ENCODE results near the gene KRTAP5-7. TPM values are rescaled to one million over a fixed set of nuclear protein-coding genes. Genes with fewer than 3 reads are reported as not detected.

Gene KRTAP5-7
- total RNA-seq, 1 donor from 2014 or later, result not detected

DNA sequence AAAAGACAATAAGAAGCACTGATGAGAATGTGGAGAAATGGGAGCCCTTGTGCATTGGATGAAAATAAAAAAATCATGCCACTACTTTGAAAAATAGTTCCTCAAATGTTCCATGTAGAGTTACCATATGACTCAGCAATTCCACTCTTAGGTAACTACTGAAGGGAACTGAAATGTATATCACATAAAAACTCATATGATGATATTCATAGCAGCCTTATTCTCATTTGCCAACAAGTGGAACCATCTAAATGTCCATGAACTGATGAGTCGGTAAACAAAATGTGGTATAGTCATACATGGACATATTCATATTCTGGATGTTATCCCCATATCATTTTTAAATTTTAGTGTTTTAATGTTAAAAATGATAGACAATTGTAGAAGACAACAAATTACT lies 24.6 kb downstream of the KRTAP5-7 start:
- Histone ChIP-seq H4K20me1 (ENCODE audit: low read depth) (no peaks in the 10 kb centered on the region), H3K79me2 (ENCODE audit: low read depth) (no peaks in the 10 kb centered on the region), H3K9me3 (ENCODE audit: low read depth) (no peaks in the 10 kb centered on the region), H2AFZ (replicated peaks) (no peak overlapping the region), H3K27ac (no peak overlapping the region), H3F3A (ENCODE audit: low read depth) (no peaks in the 10 kb centered on the region), H3K9ac (no peak overlapping the region), H3K27me3 (no peaks in the 10 kb centered on the region), H3K4me1 (no peaks in the 10 kb centered on the region), H3K36me3 (no peaks in the 10 kb centered on the region), H3K4me2 (no peak overlapping the region), H3K4me3 (no peak overlapping the region)
- TF ChIP-seq EZH2phosphoT487 (IDR thresholded peaks at IDR 0.05) (no peak), EZH2 (IDR thresholded peaks at IDR 0.05) (no peak)
- TF ChIP-seq, protein P1, sequence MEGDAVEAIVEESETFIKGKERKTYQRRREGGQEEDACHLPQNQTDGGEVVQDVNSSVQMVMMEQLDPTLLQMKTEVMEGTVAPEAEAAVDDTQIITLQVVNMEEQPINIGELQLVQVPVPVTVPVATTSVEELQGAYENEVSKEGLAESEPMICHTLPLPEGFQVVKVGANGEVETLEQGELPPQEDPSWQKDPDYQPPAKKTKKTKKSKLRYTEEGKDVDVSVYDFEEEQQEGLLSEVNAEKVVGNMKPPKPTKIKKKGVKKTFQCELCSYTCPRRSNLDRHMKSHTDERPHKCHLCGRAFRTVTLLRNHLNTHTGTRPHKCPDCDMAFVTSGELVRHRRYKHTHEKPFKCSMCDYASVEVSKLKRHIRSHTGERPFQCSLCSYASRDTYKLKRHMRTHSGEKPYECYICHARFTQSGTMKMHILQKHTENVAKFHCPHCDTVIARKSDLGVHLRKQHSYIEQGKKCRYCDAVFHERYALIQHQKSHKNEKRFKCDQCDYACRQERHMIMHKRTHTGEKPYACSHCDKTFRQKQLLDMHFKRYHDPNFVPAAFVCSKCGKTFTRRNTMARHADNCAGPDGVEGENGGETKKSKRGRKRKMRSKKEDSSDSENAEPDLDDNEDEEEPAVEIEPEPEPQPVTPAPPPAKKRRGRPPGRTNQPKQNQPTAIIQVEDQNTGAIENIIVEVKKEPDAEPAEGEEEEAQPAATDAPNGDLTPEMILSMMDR (IDR thresholded peaks at IDR 0.05), result no peak
- no peak for DNase-seq (ENCODE audit: low spot score)
- Mint-ChIP-seq H3K4me3 (no peak overlapping the region), H3K36me3 (no peaks in the 10 kb centered on the region), H3K27me3 (ENCODE audit: insufficient read depth, low read depth) (no peaks in the 10 kb centered on the region), H3K27ac (no peak overlapping the region), H3K4me1 (peaks cover 4% of the 10 kb centered on the region), H3K9me3 (peaks cover 2% of the 10 kb centered on the region)

GRCh38 chr11:71554996-71555395 lies 27.9 kb downstream of the KRTAP5-7 start:
- H3K4me1 Mint-ChIP-seq, result no peaks in the 10 kb centered on the region
- DNase-seq (ENCODE audit: low spot score), result no peak
- H3K36me3 Mint-ChIP-seq, result no peaks in the 10 kb centered on the region
- Histone ChIP-seq H3K79me2 (ENCODE audit: low read depth) (no peaks in the 10 kb centered on the region), H3K9me3 (ENCODE audit: low read depth) (no peaks in the 10 kb centered on the region), H3K36me3 (no peaks in the 10 kb centered on the region), H2AFZ (replicated peaks) (no peak overlapping the region), H4K20me1 (ENCODE audit: low read depth) (no peaks in the 10 kb centered on the region), H3K27ac (no peak overlapping the region), H3F3A (ENCODE audit: low read depth) (no peaks in the 10 kb centered on the region), H3K9ac (no peak overlapping the region), H3K4me2 (no peak overlapping the region), H3K4me3 (no peak overlapping the region), H3K27me3 (no peaks in the 10 kb centered on the region), H3K4me1 (no peaks in the 10 kb centered on the region)
- H3K27me3 Mint-ChIP-seq (ENCODE audit: insufficient read depth, low read depth), result no peaks in the 10 kb centered on the region
- peaks cover 12% of the 10 kb centered on the region for H3K9me3 Mint-ChIP-seq
- TF ChIP-seq, protein P1 (IDR thresholded peaks at IDR 0.05), result no peak
- TF ChIP-seq EZH2 (IDR thresholded peaks at IDR 0.05) (no peak), EZH2phosphoT487 (IDR thresholded peaks at IDR 0.05) (no peak)
- H3K4me3 Mint-ChIP-seq, result no peak overlapping the region
- H3K27ac Mint-ChIP-seq, result no peak overlapping the region

- no peaks in the 10 kb centered on the region for H3K27me3 Mint-ChIP-seq (ENCODE audit: insufficient read depth, low read depth)
- no peak for DNase-seq (ENCODE audit: low spot score)
- H3K4me3 Mint-ChIP-seq, result no peak overlapping the region
- Histone ChIP-seq H3K27me3 (no peaks in the 10 kb centered on the region), H3K4me2 (no peak overlapping the region), H3K36me3 (no peaks in the 10 kb centered on the region), H3K27ac (no peak overlapping the region), H3K9ac (no peak overlapping the region), H4K20me1 (ENCODE audit: low read depth) (no peaks in the 10 kb centered on the region), H3K9me3 (ENCODE audit: low read depth) (no peaks in the 10 kb centered on the region), H3F3A (ENCODE audit: low read depth) (no peaks in the 10 kb centered on the region), H3K4me1 (no peaks in the 10 kb centered on the region), H3K4me3 (no peak overlapping the region), H2AFZ (replicated peaks) (no peak overlapping the region), H3K79me2 (ENCODE audit: low read depth) (no peaks in the 10 kb centered on the region)
- TF ChIP-seq EZH2phosphoT487 (IDR thresholded peaks at IDR 0.05), result no peak
- TF ChIP-seq, protein P1 (IDR thresholded peaks at IDR 0.05), result no peak
- TF ChIP-seq EZH2 (IDR thresholded peaks at IDR 0.05), result no peak
- H3K36me3 Mint-ChIP-seq, result no peaks in the 10 kb centered on the region
- H3K9me3 Mint-ChIP-seq, result peaks cover 14% of the 10 kb centered on the region
- H3K4me1 Mint-ChIP-seq, result no peaks in the 10 kb centered on the region
- no peak overlapping the region for H3K27ac Mint-ChIP-seq
These were observed 28.4 kb downstream of the KRTAP5-7 start for GRCh38 chr11:71555508-71555907.
